ENCODE measurements around the gene C2CD2. TPM values are rescaled to one million over a fixed set of nuclear protein-coding genes. Genes with fewer than 3 reads are reported as not detected.

Gene C2CD2
- total and polyA plus RNA-seq, 2 experiments from 2014 or later: 4.5 to 16.2 TPM

GRCh38 chr21:41976611-41977010 lies 22.8 kb upstream of the C2CD2 start:
- no peak for DNase-seq (ENCODE audit: low spot score)

GRCh38 chr21:41975391-41976272 lies 21.8 kb upstream of the C2CD2 start:
- H3K4me2 ChIP-seq: no peak overlapping the region
- no peak overlapping the region for H3K27ac Mint-ChIP-seq
- no peaks in the 10 kb centered on the region for H3K27me3 ChIP-seq (ENCODE audit: insufficient read depth)
- H3F3A ChIP-seq (replicated peaks; ENCODE audit: low read depth): no peaks in the 10 kb centered on the region
- DNase-seq (ENCODE audit: low spot score): peak; percentile 22
- no peaks in the 10 kb centered on the region for H3K9me2 ChIP-seq (ENCODE audit: insufficient read depth)
- ATAC-seq: peak; percentile 80
- H3K27ac ChIP-seq (ENCODE audit: low read depth): no peak overlapping the region
- no peaks in the 10 kb centered on the region for H4K20me1 ChIP-seq (replicated peaks; ENCODE audit: insufficient read depth)
- peaks cover 11% of the 10 kb centered on the region for H3K9me3 Mint-ChIP-seq
- no peak overlapping the region for H2AFZ ChIP-seq
- peaks cover 9% of the 10 kb centered on the region; the same call in 1 of the 3 replicates for H3K36me3 Mint-ChIP-seq (ENCODE audit: low read depth)
- H3K4me1 ChIP-seq (ENCODE audit: insufficient read depth): no peaks in the 10 kb centered on the region
- no peaks in the 10 kb centered on the region; the same call in 1 of the 2 replicates for H3K36me3 ChIP-seq (ENCODE audit: insufficient read depth)
- H3K4me3 ChIP-seq: no peak overlapping the region
- H3K27me3 Mint-ChIP-seq (ENCODE audit: insufficient read depth, low read depth, poor library complexity): peaks cover 6% of the 10 kb centered on the region
- H3K4me1 Mint-ChIP-seq: peaks cover 8% of the 10 kb centered on the region
- no peaks in the 10 kb centered on the region for H3K79me2 ChIP-seq (replicated peaks; ENCODE audit: insufficient read depth)
- H3K4me3 Mint-ChIP-seq: no peak overlapping the region
- TF ChIP-seq REST (IDR thresholded peaks at IDR 0.05; ENCODE audit: unreplicated experiment) (peak; percentile 74), NANOG (IDR thresholded peaks at IDR 0.05; ENCODE audit: borderline replicate concordance) (no peak), POLR2AphosphoS5 (IDR thresholded peaks at IDR 0.05; ENCODE audit: low read depth) (no peak)

More at GRCh38 chr21:41976611-41977010, 22.8 kb upstream of the C2CD2 start:
- no peak overlapping the region for H3K4me2 ChIP-seq
- no peaks in the 10 kb centered on the region for H3K9me2 ChIP-seq (ENCODE audit: insufficient read depth)
- H3F3A ChIP-seq (replicated peaks; ENCODE audit: low read depth): no peaks in the 10 kb centered on the region
- H3K79me2 ChIP-seq (replicated peaks; ENCODE audit: insufficient read depth): no peaks in the 10 kb centered on the region
- H4K20me1 ChIP-seq (replicated peaks; ENCODE audit: insufficient read depth): no peaks in the 10 kb centered on the region
- ATAC-seq: no peak
- H3K27me3 Mint-ChIP-seq (ENCODE audit: insufficient read depth, low read depth, poor library complexity): peaks cover 6% of the 10 kb centered on the region
- peaks cover 9% of the 10 kb centered on the region; the same call in 1 of the 3 replicates for H3K36me3 Mint-ChIP-seq (ENCODE audit: low read depth)
- TF ChIP-seq ZNF331 (CRISPR knock-in tag; IDR thresholded peaks at IDR 0.05; ENCODE audit: low read depth): no peak
- H3K27ac ChIP-seq (ENCODE audit: low read depth): no peak overlapping the region
- no peak overlapping the region for H3K4me3 ChIP-seq
- no peaks in the 10 kb centered on the region; the same call in 1 of the 2 replicates for H3K36me3 ChIP-seq (ENCODE audit: insufficient read depth)
- H3K27me3 ChIP-seq (ENCODE audit: insufficient read depth): no peaks in the 10 kb centered on the region
- no peak overlapping the region for H3K27ac Mint-ChIP-seq
- H3K9me3 Mint-ChIP-seq: peaks cover 11% of the 10 kb centered on the region
- H3K4me1 Mint-ChIP-seq: peaks cover 6% of the 10 kb centered on the region
- H3K4me1 ChIP-seq (ENCODE audit: insufficient read depth): no peaks in the 10 kb centered on the region
- no peak overlapping the region for H3K4me3 Mint-ChIP-seq
- no peak overlapping the region for H2AFZ ChIP-seq

GRCh38 chr21:41974752-41975053 lies 20.9 kb upstream of the C2CD2 start:
- Histone ChIP-seq H3K9me2 (ENCODE audit: insufficient read depth) (no peaks in the 10 kb centered on the region), H3K4me3 (no peak overlapping the region), H3K79me2 (replicated peaks; ENCODE audit: insufficient read depth) (no peaks in the 10 kb centered on the region), H3F3A (replicated peaks; ENCODE audit: low read depth) (no peaks in the 10 kb centered on the region), H3K36me3 (ENCODE audit: insufficient read depth) (no peaks in the 10 kb centered on the region; the same call in 1 of the 2 replicates), H3K4me1 (ENCODE audit: insufficient read depth) (no peaks in the 10 kb centered on the region), H3K27me3 (ENCODE audit: insufficient read depth) (no peaks in the 10 kb centered on the region), H2AFZ (no peak overlapping the region), H3K4me2 (no peak overlapping the region), H3K27ac (ENCODE audit: low read depth) (no peak overlapping the region), H4K20me1 (replicated peaks; ENCODE audit: insufficient read depth) (no peaks in the 10 kb centered on the region)
- H3K27me3 Mint-ChIP-seq (ENCODE audit: insufficient read depth, low read depth, poor library complexity): peaks cover 7% of the 10 kb centered on the region
- TF ChIP-seq JUNB (IDR thresholded peaks at IDR 0.05; ENCODE audit: unreplicated experiment) (no peak), ZNF331 (CRISPR knock-in tag; IDR thresholded peaks at IDR 0.05; ENCODE audit: low read depth) (no peak), NANOG (IDR thresholded peaks at IDR 0.05; ENCODE audit: borderline replicate concordance) (no peak), CREB1 (CRISPR knock-in tag; IDR thresholded peaks at IDR 0.05; ENCODE audit: low read depth) (no peak), STAT1 (IDR thresholded peaks at IDR 0.05; ENCODE audit: unreplicated experiment) (no peak), EZH2 (IDR thresholded peaks at IDR 0.05; ENCODE audit: low read depth, unreplicated experiment) (no peak)
- H3K36me3 Mint-ChIP-seq (ENCODE audit: low read depth): peaks cover 8% of the 10 kb centered on the region; the same call in 1 of the 3 replicates
- H3K9me3 Mint-ChIP-seq: peaks cover 9% of the 10 kb centered on the region
- H3K27ac Mint-ChIP-seq: no peak overlapping the region
- no peak for ATAC-seq
- no peak overlapping the region for H3K4me3 Mint-ChIP-seq
- H3K4me1 Mint-ChIP-seq: peaks cover 8% of the 10 kb centered on the region
- DNase-seq (ENCODE audit: low spot score): no peak
